HepG2 (cell line): ENCODE measurements around the gene ZNF442. TPM values are rescaled to one million over a fixed set of nuclear protein-coding genes. Genes with fewer than 3 reads are reported as not detected.
A peak's percentile ranks its signal among the peaks of the same experiment; 100 is the strongest.

Source experiments
- BCL3 ChIP-seq: sonication (generic); formaldehyde crosslinking; IDR thresholded peaks from 2 replicates; pipeline ENCODE4 v1.5.1; 2020; ENCODE audit warnings: mild to moderate bottlenecking, missing genetic modification reagents, moderate library complexity
- BCL6 ChIP-seq: IDR thresholded peaks from 2 replicates; pipeline ENCODE4 v1.6.1; 2016; ENCODE audit warnings: missing genetic modification reagents, missing compliant biosample characterization
- CEBPG ChIP-seq: IDR thresholded peaks from 2 replicates; pipeline ENCODE4 v1.6.1; 2016
- FOXK2 ChIP-seq: fragments of 450-650 bp; IDR thresholded peaks from 2 replicates; pipeline ENCODE4 v1.6.1; 2016
- ISX ChIP-seq: sonication (generic); formaldehyde crosslinking; conservative IDR thresholded peaks from 2 replicates; pipeline ENCODE4 v1.5.0; 2020; ENCODE audit warnings: missing genetic modification reagents
- KIAA2018 ChIP-seq: sonication (generic); formaldehyde crosslinking; IDR thresholded peaks from 2 replicates; pipeline ENCODE4 v1.5.0; 2020; ENCODE audit warnings: mild to moderate bottlenecking, missing genetic modification reagents, borderline replicate concordance
- MAFG ChIP-seq: sonication (generic); formaldehyde crosslinking; IDR thresholded peaks from 2 replicates; pipeline ENCODE4 v1.5.1; 2020; ENCODE audit warnings: mild to moderate bottlenecking, missing genetic modification reagents
- NCOR1 ChIP-seq: fragments of 200-600 bp; sonication (generic); IDR thresholded peaks from 2 replicates; pipeline ENCODE4 v1.7.0; 2017; ENCODE audit warnings: antibody characterized with exemption, low read length, borderline replicate concordance
- NR2F2 ChIP-seq: IDR thresholded peaks from 2 replicates; pipeline ENCODE4 v1.6.1; 2012; ENCODE audit warnings: low read depth, inconsistent platforms, borderline replicate concordance
- PBX2 ChIP-seq: IDR thresholded peaks from 2 replicates; pipeline ENCODE4 v1.6.1; 2016; ENCODE audit warnings: control low read depth
- UBTF ChIP-seq: sonication (generic); formaldehyde crosslinking; IDR thresholded peaks from 2 replicates; pipeline ENCODE4 v1.4.0; 2020; ENCODE audit warnings: mild to moderate bottlenecking, missing genetic modification reagents
- ZFP62 ChIP-seq: sonication (generic); formaldehyde crosslinking; IDR thresholded peaks from 2 replicates; pipeline ENCODE4 v1.4.0; 2020; ENCODE audit warnings: missing genetic modification reagents
- ZNF136 ChIP-seq: sonication (generic); formaldehyde crosslinking; IDR thresholded peaks from 2 replicates; pipeline ENCODE4 v1.8.1; 2022; ENCODE audit warnings: low read depth, mild to moderate bottlenecking, moderate library complexity, missing genetic modification reagents
- ZNF772 ChIP-seq: sonication (generic); formaldehyde crosslinking; IDR thresholded peaks from 2 replicates; pipeline ENCODE4 v1.5.0; 2020; ENCODE audit warnings: mild to moderate bottlenecking, missing genetic modification reagents
- polyA plus RNA-seq, 8 experiments: library from polyadenylated mRNA; depleted of rRNA in 3 of 8; stranded (reverse) in 7 of 8; unstranded in 1 of 8; fragments of >200 nt; fragmentation: Illumina TruSeq in 4 of 8; extraction: Trizol in 4 of 8; gene quantifications; 2 replicates each; pipeline versions ENCODE4 v1.2.1 to v1.2.3, GENCODE V29; 2011 to 2016; ENCODE audit warnings: low read depth in 4 of 8, missing spikeins in 1 of 8, mixed read lengths in 1 of 8; ENCODE audit not compliant: insufficient read depth in 1 of 8
- total RNA-seq, 5 experiments: library from RNA; depleted of rRNA; stranded (reverse); fragments of >200 nt; fragmentation: Illumina TruSeq; extraction: Trizol; gene quantifications; 2 replicates each; pipeline ENCODE4 v1.2.3, GENCODE V29; 2016; ENCODE audit warnings: low read depth in 1 of 5

ZNF442 gene
- total and polyA plus RNA-seq, 2 of the 13 experiments (the other 11 are each of a cell fraction or from before 2014, with no cell fraction given) = 1.0 to 6.0 TPM

- TF ChIP-seq BCL3 (CRISPR knock-in tag) (peak; percentile 77; the same call in 1 of the 2 replicates), MAFG (CRISPR knock-in tag) (no peak), ZFP62 (CRISPR knock-in tag) (no peak), ZNF772 (0 out of 2 replicates have a peak, but pooled peaks have one; percentile 33), KIAA2018 (CRISPR knock-in tag) (no peak), ZNF136 (peak; percentile 34), ISX (CRISPR knock-in tag) (no peak), UBTF (peak; percentile 82), NCOR1 (peak; percentile 35; the same call in 1 of the 2 replicates), NR2F2 (no peak; the same call in 1 of the 2 replicates), PBX2 (CRISPR knock-in tag) (peak; percentile 94), CEBPG (CRISPR knock-in tag) (no peak), FOXK2 (no peak), BCL6 (CRISPR knock-in tag) (peak; percentile 43)
Observed at GRCh38 chr19:12333162-12334159, 32.0 kb downstream of the ZNF442 start, which contains the start of gene ZNF563 (continued).
